HepG2 (cell line): ENCODE results near the gene SNAI3. TPM values are rescaled to one million over a fixed set of nuclear protein-coding genes. Genes with fewer than 3 reads are reported as not detected.
A peak's percentile ranks its signal among the peaks of the same experiment; 100 is the strongest.

ENCODE experiments used
- ARNTL ChIP-seq: sonication (generic); formaldehyde crosslinking; IDR thresholded peaks from 2 replicates; pipeline ENCODE4 v1.4.0; 2020; ENCODE audit warnings: mild to moderate bottlenecking, missing genetic modification reagents
- CHCHD3 ChIP-seq: sonication (generic); formaldehyde crosslinking; IDR thresholded peaks from 2 replicates; pipeline ENCODE4 v1.8.0; 2022; ENCODE audit warnings: mild to moderate bottlenecking, missing genetic modification reagents, moderate library complexity
- EED ChIP-seq: sonication (generic); formaldehyde crosslinking; IDR thresholded peaks from 2 replicates; pipeline ENCODE4 v1.5.0; 2020; ENCODE audit warnings: mild to moderate bottlenecking, missing genetic modification reagents
- FOSL2 ChIP-seq: sonication (generic); formaldehyde crosslinking; IDR thresholded peaks from 2 replicates; pipeline ENCODE4 v1.4.0; 2020; ENCODE audit warnings: missing genetic modification reagents
- HNRNPH1 ChIP-seq: fragments of 200-400 bp; formaldehyde crosslinking; optimal IDR thresholded peaks from 2 replicates; pipeline ENCODE3; 2017; ENCODE audit warnings: mild to moderate bottlenecking, low read depth, low read length
- HNRNPK ChIP-seq: fragments of 200-400 bp; formaldehyde crosslinking; IDR thresholded peaks from 2 replicates; pipeline ENCODE4 v1.6.1; 2018; ENCODE audit warnings: low read length, low read depth, moderate library complexity, mild to moderate bottlenecking; ENCODE audit not compliant: poor library complexity, severe bottlenecking
- NFYC ChIP-seq: IDR thresholded peaks from 2 replicates; pipeline ENCODE4 v1.6.1; 2016; ENCODE audit warnings: missing genetic modification reagents, missing compliant biosample characterization
- PHF8 ChIP-seq: sonication (generic); formaldehyde crosslinking; IDR thresholded peaks from 2 replicates; pipeline ENCODE4 v1.5.0; 2020; ENCODE audit warnings: missing genetic modification reagents
- PLRG1 ChIP-seq: fragments of 450-650 bp; conservative IDR thresholded peaks from 2 replicates; pipeline ENCODE4 v1.6.1; 2016
- RAD21 ChIP-seq: fragments of 450-650 bp; formaldehyde crosslinking; IDR thresholded peaks from 2 replicates; pipeline ENCODE4 v1.5.0; 2020; ENCODE audit warnings: mild to moderate bottlenecking
- RELA ChIP-seq: sonication (generic); formaldehyde crosslinking; IDR thresholded peaks from 2 replicates; pipeline ENCODE4 v1.4.0; 2020; ENCODE audit warnings: missing genetic modification reagents
- SOX5 ChIP-seq: IDR thresholded peaks from 2 replicates; pipeline ENCODE4 v1.6.1; 2016; ENCODE audit warnings: borderline replicate concordance
- SP2 ChIP-seq: sonication (generic); formaldehyde crosslinking; IDR thresholded peaks from 2 replicates; pipeline ENCODE4 v1.5.1; 2020; ENCODE audit warnings: mild to moderate bottlenecking, missing genetic modification reagents
- TGIF2 ChIP-seq: IDR thresholded peaks from 2 replicates; pipeline ENCODE4 v1.6.1; 2016; ENCODE audit warnings: control low read depth, missing compliant biosample characterization
- THAP11 ChIP-seq: IDR thresholded peaks from 2 replicates; pipeline ENCODE4 v1.6.1; 2016; ENCODE audit warnings: missing biosample characterization, missing genetic modification reagents
- TOPORS ChIP-seq: sonication (generic); formaldehyde crosslinking; IDR thresholded peaks from 2 replicates; pipeline ENCODE4 v1.8.0; 2023; ENCODE audit warnings: mild to moderate bottlenecking, missing genetic modification reagents
- ZBTB8A ChIP-seq: sonication (generic); formaldehyde crosslinking; IDR thresholded peaks from 2 replicates; pipeline ENCODE4 v1.4.0; 2020; ENCODE audit warnings: mild to moderate bottlenecking, low read depth, missing genetic modification reagents, borderline replicate concordance
- ZFAT ChIP-seq: sonication (generic); formaldehyde crosslinking; conservative IDR thresholded peaks from 2 replicates; pipeline ENCODE4 v1.8.1; 2023; ENCODE audit warnings: missing genetic modification reagents, inconsistent platforms
- ZNF34 ChIP-seq: sonication (generic); formaldehyde crosslinking; IDR thresholded peaks from 2 replicates; pipeline ENCODE4 v1.4.0; 2020; ENCODE audit warnings: mild to moderate bottlenecking, missing genetic modification reagents, borderline replicate concordance
- ZNF552 ChIP-seq: sonication (generic); formaldehyde crosslinking; IDR thresholded peaks from 2 replicates; pipeline ENCODE4 v1.9.0; 2022; ENCODE audit warnings: missing genetic modification reagents, mild to moderate bottlenecking, borderline replicate concordance
- ZSCAN21 ChIP-seq: sonication (generic); formaldehyde crosslinking; IDR thresholded peaks from 2 replicates; pipeline ENCODE4 v1.8.0; 2022; ENCODE audit warnings: mild to moderate bottlenecking, missing genetic modification reagents, moderate library complexity, borderline replicate concordance
- polyA plus RNA-seq, 8 experiments: library from polyadenylated mRNA; depleted of rRNA in 3 of 8; stranded (reverse) in 7 of 8; unstranded in 1 of 8; fragments of >200 nt; fragmentation: Illumina TruSeq in 4 of 8; extraction: Trizol in 4 of 8; gene quantifications; 2 replicates each; pipeline versions ENCODE4 v1.2.1 to v1.2.3, GENCODE V29; 2011 to 2016; ENCODE audit warnings: low read depth in 4 of 8, missing spikeins in 1 of 8, mixed read lengths in 1 of 8; ENCODE audit not compliant: insufficient read depth in 1 of 8
- total RNA-seq, 5 experiments: library from RNA; depleted of rRNA; stranded (reverse); fragments of >200 nt; fragmentation: Illumina TruSeq; extraction: Trizol; gene quantifications; 2 replicates each; pipeline ENCODE4 v1.2.3, GENCODE V29; 2016; ENCODE audit warnings: low read depth in 1 of 5
- TF ChIP-seq, protein P1 (sequence below): sonication (generic); formaldehyde crosslinking; IDR thresholded peaks from 2 replicates; pipeline ENCODE4 v1.5.0; 2020; ENCODE audit warnings: mild to moderate bottlenecking, missing genetic modification reagents, borderline replicate concordance
- TF ChIP-seq, protein P2 (sequence below): sonication (generic); formaldehyde crosslinking; IDR thresholded peaks from 2 replicates; pipeline ENCODE4 v1.5.0; 2020; ENCODE audit warnings: missing genetic modification reagents
- TF ChIP-seq, protein P3 (sequence below): sonication (generic); formaldehyde crosslinking; IDR thresholded peaks from 2 replicates; pipeline ENCODE4 v1.5.0; 2020; ENCODE audit warnings: mild to moderate bottlenecking, missing genetic modification reagents, moderate library complexity
- TF ChIP-seq, protein P4 (sequence below): sonication (generic); formaldehyde crosslinking; IDR thresholded peaks from 2 replicates; pipeline ENCODE4 v1.9.0; 2022; ENCODE audit warnings: missing genetic modification reagents, mild to moderate bottlenecking, borderline replicate concordance

Gene SNAI3
- total and polyA plus RNA-seq, 2 of the 13 experiments (the other 11 are each of a cell fraction or from before 2014, with no cell fraction given) = 0.09 to 0.18 TPM

DNA sequence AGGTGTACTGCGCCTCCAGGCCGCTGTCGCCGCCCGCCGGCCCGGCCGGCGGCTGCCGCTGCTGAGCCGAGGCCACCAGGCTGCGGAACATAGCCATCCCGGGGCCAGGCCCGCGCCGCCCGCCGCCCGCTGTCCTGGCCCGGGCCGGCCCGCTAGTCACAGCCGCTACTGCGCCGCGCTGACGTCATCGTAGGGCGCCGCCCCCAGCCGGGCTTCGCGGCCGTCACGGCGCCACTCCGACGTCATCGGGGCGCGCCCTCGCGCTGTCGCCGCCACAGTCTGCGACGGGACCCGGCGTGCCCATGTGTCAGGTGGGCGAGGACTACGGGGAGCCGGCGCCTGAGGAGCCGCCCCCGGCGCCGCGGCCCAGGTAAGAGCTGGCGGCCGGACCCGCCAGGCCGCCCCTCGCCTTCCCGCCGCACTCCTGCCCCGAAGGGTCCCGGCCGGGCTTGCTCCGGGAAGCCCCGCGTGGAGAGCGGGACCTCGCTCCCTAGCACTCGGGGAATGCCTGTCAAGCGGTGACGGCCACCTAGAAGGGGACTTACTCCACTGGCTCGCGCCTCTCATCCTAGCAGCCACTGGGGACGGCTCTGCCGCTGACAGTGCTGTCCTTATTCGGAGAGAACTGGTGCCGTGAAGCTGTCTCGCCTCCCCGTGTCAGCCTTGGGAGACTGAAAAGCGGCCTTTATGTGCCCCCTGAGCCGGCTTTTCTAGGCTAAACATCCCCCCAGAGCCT is 20.1 kb upstream of the SNAI3 start, which contains the start of the genes CTU2 and RNF166 (continued):
- TF ChIP-seq, protein P1, sequence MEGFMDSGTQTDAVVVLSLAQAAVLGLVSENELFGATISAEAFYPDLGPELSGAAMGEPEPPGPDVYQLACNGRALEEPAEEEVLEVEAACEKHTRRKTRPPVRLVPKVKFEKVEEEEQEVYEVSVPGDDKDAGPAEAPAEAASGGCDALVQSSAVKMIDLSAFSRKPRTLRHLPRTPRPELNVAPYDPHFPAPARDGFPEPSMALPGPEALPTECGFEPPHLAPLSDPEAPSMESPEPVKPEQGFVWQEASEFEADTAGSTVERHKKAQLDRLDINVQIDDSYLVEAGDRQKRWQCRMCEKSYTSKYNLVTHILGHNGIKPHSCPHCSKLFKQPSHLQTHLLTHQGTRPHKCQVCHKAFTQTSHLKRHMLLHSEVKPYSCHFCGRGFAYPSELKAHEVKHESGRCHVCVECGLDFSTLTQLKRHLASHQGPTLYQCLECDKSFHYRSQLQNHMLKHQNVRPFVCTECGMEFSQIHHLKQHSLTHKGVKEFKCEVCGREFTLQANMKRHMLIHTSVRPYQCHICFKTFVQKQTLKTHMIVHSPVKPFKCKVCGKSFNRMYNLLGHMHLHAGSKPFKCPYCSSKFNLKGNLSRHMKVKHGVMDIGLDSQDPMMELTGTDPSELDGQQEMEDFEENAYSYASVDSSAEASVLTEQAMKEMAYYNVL (CRISPR knock-in tag) = 0 out of 2 replicates have a peak, but pooled peaks have one; percentile 24
- TF ChIP-seq RAD21 (CRISPR knock-in tag) (peak; percentile 24; the same call in 1 of the 2 replicates), SP2 (CRISPR knock-in tag) (no peak), CHCHD3 (CRISPR knock-in tag) (peak; percentile 67; the same call in 1 of the 2 replicates), NFYC (CRISPR knock-in tag) (peak; percentile 51), ZNF552 (CRISPR knock-in tag) (peak; percentile 60; the same call in 1 of the 2 replicates), RELA (CRISPR knock-in tag) (peak; percentile 82), PHF8 (CRISPR knock-in tag) (peak; percentile 73), ARNTL (CRISPR knock-in tag) (peak; percentile 58; the same call in 1 of the 2 replicates), SOX5 (peak; percentile 43; the same call in 1 of the 2 replicates), ZNF34 (CRISPR knock-in tag) (peak; percentile 96), ZSCAN21 (CRISPR knock-in tag) (peak; percentile 78), HNRNPK (peak; percentile 40), THAP11 (CRISPR knock-in tag) (peak; percentile 93), HNRNPH1 (no peak), TOPORS (peak; percentile 45; the same call in 1 of the 2 replicates), PLRG1 (no peak), EED (no peak), FOSL2 (CRISPR knock-in tag) (peak; percentile 63), ZBTB8A (CRISPR knock-in tag) (no peak), ZFAT (no peak), TGIF2 (CRISPR knock-in tag) (peak; percentile 100)
- TF ChIP-seq, protein P2, sequence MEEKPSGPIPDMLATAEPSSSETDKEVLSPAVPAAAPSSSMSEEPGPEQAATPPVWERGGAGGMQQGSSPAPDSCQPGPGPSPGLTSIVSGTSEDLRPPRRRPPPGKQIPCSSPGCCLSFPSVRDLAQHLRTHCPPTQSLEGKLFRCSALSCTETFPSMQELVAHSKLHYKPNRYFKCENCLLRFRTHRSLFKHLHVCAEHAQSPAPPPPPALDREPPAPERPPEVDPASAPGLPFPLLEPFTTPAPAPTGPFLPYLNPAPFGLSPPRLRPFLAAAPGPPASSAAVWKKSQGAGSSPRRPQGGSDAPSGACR (CRISPR knock-in tag) = no peak
- TF ChIP-seq, protein P3, sequence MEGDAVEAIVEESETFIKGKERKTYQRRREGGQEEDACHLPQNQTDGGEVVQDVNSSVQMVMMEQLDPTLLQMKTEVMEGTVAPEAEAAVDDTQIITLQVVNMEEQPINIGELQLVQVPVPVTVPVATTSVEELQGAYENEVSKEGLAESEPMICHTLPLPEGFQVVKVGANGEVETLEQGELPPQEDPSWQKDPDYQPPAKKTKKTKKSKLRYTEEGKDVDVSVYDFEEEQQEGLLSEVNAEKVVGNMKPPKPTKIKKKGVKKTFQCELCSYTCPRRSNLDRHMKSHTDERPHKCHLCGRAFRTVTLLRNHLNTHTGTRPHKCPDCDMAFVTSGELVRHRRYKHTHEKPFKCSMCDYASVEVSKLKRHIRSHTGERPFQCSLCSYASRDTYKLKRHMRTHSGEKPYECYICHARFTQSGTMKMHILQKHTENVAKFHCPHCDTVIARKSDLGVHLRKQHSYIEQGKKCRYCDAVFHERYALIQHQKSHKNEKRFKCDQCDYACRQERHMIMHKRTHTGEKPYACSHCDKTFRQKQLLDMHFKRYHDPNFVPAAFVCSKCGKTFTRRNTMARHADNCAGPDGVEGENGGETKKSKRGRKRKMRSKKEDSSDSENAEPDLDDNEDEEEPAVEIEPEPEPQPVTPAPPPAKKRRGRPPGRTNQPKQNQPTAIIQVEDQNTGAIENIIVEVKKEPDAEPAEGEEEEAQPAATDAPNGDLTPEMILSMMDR (CRISPR knock-in tag) = peak; percentile 19; the same call in 1 of the 2 replicates
- TF ChIP-seq, protein P4, sequence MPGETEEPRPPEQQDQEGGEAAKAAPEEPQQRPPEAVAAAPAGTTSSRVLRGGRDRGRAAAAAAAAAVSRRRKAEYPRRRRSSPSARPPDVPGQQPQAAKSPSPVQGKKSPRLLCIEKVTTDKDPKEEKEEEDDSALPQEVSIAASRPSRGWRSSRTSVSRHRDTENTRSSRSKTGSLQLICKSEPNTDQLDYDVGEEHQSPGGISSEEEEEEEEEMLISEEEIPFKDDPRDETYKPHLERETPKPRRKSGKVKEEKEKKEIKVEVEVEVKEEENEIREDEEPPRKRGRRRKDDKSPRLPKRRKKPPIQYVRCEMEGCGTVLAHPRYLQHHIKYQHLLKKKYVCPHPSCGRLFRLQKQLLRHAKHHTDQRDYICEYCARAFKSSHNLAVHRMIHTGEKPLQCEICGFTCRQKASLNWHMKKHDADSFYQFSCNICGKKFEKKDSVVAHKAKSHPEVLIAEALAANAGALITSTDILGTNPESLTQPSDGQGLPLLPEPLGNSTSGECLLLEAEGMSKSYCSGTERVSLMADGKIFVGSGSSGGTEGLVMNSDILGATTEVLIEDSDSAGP (CRISPR knock-in tag) = peak; percentile 72
